Measurements from ENCODE around the gene TENT4A.

- TF ChIP-seq CTCF (IDR thresholded peaks at IDR 0.05; ENCODE audit: poor library complexity) = no peak
- TF ChIP-seq EZH2phosphoT487 (IDR thresholded peaks at IDR 0.05; ENCODE audit: low read depth, severe bottlenecking, unreplicated experiment) = no peak
Observed at GRCh38 chr5:6792376-6792775, 79.1 kb downstream of the TENT4A start.

All from hepatocyte (in vitro differentiated cells).